Measurements from ENCODE around the gene GUCD1. TPM values are rescaled to one million over a fixed set of nuclear protein-coding genes. Genes with fewer than 3 reads are reported as not detected.

GUCD1 gene
- total and polyA plus RNA-seq, 2 of the 13 experiments (the other 11 are each of a cell fraction or from before 2014, with no cell fraction given) = 128 to 245 TPM

DNA sequence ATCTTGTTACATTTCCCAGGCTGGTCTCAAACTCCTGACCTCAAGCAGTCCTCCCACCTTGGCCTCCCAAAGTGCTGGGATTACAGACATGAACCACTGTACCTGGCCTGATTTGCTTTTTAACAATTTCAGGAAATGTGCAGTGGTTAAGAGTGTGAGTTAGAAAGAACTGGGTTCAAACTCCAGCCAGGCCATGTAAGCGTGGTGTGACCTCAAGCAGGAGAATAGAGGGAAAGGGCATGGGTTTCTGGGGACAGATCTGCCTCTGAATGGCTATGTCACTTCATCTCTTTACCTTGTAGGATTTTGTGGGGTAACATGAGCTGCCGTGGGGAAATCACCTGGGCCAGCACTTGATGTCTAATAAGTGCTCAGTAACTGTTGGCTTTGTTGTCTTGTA is 10.1 kb upstream of the GUCD1 start:
- no peak overlapping the region for H3K4me3 ChIP-seq (replicated peaks in 1 of 3; ENCODE audit: insufficient read depth in 1 of 3, low read depth in 2 of 3, low read length in 3 of 3)
- 76% methylated on average over 2 of the region's 2 CpGs for WGBS (ENCODE audit: low lambda C conversion rate)
- H3K9ac ChIP-seq (ENCODE audit: insufficient read depth, low read depth, low read length) = peak overlapping the region; percentile 19
- DNase-seq (ENCODE audit: low spot score) = no peak
- ATAC-seq = peak; percentile 25
- no peaks in the 10 kb centered on the region for H3K27me3 ChIP-seq (ENCODE audit: control insufficient read depth in 1 of 2, insufficient read depth in 2 of 2, low read length in 2 of 2)
- H3K9me3 ChIP-seq (ENCODE audit: low read length) = no peaks in the 10 kb centered on the region
- BruUV-seq (replicated peaks) = no TSS peak
- peaks cover 77% of the 10 kb centered on the region for H3K79me2 ChIP-seq (ENCODE audit: insufficient read depth, low read length)
- H3K4me1 ChIP-seq (ENCODE audit: insufficient read depth, low read length) = peaks cover 87% of the 10 kb centered on the region
- peak overlapping the region; percentile 64 for H3K4me2 ChIP-seq (ENCODE audit: low read depth, low read length)
- H4K20me1 ChIP-seq (ENCODE audit: insufficient read depth, low read length) = peaks cover 17% of the 10 kb centered on the region; the same call in 1 of the 2 replicates
- H3K27ac ChIP-seq (ENCODE audit: extremely low read length, insufficient read depth, low read length) = peak overlapping the region; percentile 74
- CTCF ChIA-PET (ENCODE audit: low intra/inter-chr PET ratio, low total read pairs) = no interaction called here
- POLR2A ChIA-PET = interaction anchor here (1.5 to 4.1 kb wide), 4 partner anchors 8 to 15 kb away, joined by 7 to 43 read pairs (median 30); partner anchors contain the start of genes GUCD1 and SNRPD3
- no peak for FAIRE-seq
- H3K36me3 ChIP-seq (replicated peaks in 1 of 2; ENCODE audit: control insufficient read depth in 1 of 2, insufficient read depth in 2 of 2, low read length in 2 of 2) = peaks cover 31 to 64% of the 10 kb centered on the region in 2 experiments
- no peak overlapping the region for H2AFZ ChIP-seq (ENCODE audit: low read length)
- intact Hi-C loops (cut with micrococcal nuclease; ENCODE audit: unreplicated experiment) (loop anchor here (2.0 kb wide), 1 partner anchor 14 kb away; no protein-coding TSS in a partner anchor), in situ Hi-C loops (cut with HindIII; ENCODE audit: extremely low pct_ligation_motif_present, low pct_unique_long_range_greater_than_20kb) (no loop called here)
- 0 out of 2 replicates have a peak, but pooled peaks have one; percentile 26 for TF ChIP-seq PPARG (CRISPR knock-in tag; conservative IDR thresholded peaks at IDR 0.05)
- TF ChIP-seq, protein P1, sequence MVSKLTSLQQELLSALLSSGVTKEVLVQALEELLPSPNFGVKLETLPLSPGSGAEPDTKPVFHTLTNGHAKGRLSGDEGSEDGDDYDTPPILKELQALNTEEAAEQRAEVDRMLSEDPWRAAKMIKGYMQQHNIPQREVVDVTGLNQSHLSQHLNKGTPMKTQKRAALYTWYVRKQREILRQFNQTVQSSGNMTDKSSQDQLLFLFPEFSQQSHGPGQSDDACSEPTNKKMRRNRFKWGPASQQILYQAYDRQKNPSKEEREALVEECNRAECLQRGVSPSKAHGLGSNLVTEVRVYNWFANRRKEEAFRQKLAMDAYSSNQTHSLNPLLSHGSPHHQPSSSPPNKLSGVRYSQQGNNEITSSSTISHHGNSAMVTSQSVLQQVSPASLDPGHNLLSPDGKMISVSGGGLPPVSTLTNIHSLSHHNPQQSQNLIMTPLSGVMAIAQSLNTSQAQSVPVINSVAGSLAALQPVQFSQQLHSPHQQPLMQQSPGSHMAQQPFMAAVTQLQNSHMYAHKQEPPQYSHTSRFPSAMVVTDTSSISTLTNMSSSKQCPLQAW (CRISPR knock-in tag; IDR thresholded peaks at IDR 0.05) = 0 out of 2 replicates have a peak, but pooled peaks have one; percentile 27
- no peak for TF ChIP-seq ZNF816 (CRISPR knock-in tag; IDR thresholded peaks at IDR 0.05; ENCODE audit: borderline replicate concordance)
- 0 out of 2 replicates have a peak, but pooled peaks have one; percentile 4 for TF ChIP-seq ZNF292 (CRISPR knock-in tag; IDR thresholded peaks at IDR 0.05; ENCODE audit: borderline replicate concordance, low read depth)
- TF ChIP-seq RBM22 (optimal IDR thresholded peaks at IDR 0.05; ENCODE audit: low read length) = peak; percentile 31
- 0 out of 2 replicates have a peak, but pooled peaks have one; percentile 4 for TF ChIP-seq ZNF501 (CRISPR knock-in tag; IDR thresholded peaks at IDR 0.05)
- TF ChIP-seq ZNF121 (CRISPR knock-in tag; IDR thresholded peaks at IDR 0.05) = peak; percentile 12; the same call in 1 of the 2 replicates
- TF ChIP-seq, protein P2, sequence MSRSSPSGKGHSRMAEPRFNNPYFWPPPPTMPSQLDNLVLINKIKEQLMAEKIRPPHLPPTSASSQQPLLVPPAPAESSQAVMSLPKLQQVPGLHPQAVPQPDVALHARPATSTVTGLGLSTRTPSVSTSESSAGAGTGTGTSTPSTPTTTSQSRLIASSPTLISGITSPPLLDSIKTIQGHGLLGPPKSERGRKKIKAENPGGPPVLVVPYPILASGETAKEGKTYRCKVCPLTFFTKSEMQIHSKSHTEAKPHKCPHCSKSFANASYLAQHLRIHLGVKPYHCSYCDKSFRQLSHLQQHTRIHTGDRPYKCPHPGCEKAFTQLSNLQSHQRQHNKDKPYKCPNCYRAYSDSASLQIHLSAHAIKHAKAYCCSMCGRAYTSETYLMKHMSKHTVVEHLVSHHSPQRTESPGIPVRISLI (CRISPR knock-in tag; IDR thresholded peaks at IDR 0.05; ENCODE audit: borderline replicate concordance) = peak; percentile 43; the same call in 1 of the 2 replicates
- no peak for TF ChIP-seq MBD4 (IDR thresholded peaks at IDR 0.05; ENCODE audit: borderline replicate concordance, low read length)
- TF ChIP-seq BCL6 (CRISPR knock-in tag; IDR thresholded peaks at IDR 0.05) = peak; percentile 47; the same call in 1 of the 2 replicates
- peak; percentile 47; the same call in 1 of the 2 replicates for TF ChIP-seq RXRB (CRISPR knock-in tag; IDR thresholded peaks at IDR 0.05; ENCODE audit: borderline replicate concordance)
- TF ChIP-seq, protein P3, sequence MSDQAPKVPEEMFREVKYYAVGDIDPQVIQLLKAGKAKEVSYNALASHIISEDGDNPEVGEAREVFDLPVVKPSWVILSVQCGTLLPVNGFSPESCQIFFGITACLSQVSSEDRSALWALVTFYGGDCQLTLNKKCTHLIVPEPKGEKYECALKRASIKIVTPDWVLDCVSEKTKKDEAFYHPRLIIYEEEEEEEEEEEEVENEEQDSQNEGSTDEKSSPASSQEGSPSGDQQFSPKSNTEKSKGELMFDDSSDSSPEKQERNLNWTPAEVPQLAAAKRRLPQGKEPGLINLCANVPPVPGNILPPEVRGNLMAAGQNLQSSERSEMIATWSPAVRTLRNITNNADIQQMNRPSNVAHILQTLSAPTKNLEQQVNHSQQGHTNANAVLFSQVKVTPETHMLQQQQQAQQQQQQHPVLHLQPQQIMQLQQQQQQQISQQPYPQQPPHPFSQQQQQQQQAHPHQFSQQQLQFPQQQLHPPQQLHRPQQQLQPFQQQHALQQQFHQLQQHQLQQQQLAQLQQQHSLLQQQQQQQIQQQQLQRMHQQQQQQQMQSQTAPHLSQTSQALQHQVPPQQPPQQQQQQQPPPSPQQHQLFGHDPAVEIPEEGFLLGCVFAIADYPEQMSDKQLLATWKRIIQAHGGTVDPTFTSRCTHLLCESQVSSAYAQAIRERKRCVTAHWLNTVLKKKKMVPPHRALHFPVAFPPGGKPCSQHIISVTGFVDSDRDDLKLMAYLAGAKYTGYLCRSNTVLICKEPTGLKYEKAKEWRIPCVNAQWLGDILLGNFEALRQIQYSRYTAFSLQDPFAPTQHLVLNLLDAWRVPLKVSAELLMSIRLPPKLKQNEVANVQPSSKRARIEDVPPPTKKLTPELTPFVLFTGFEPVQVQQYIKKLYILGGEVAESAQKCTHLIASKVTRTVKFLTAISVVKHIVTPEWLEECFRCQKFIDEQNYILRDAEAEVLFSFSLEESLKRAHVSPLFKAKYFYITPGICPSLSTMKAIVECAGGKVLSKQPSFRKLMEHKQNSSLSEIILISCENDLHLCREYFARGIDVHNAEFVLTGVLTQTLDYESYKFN (CRISPR knock-in tag; conservative IDR thresholded peaks at IDR 0.05) = no peak
- TF ChIP-seq ARNT2 (CRISPR knock-in tag; IDR thresholded peaks at IDR 0.05; ENCODE audit: low read depth) = 0 out of 2 replicates have a peak, but pooled peaks have one; percentile 28
- 0 out of 2 replicates have a peak, but pooled peaks have one; percentile 48 for TF ChIP-seq ZMYM2 (CRISPR knock-in tag; IDR thresholded peaks at IDR 0.05)
- peak; percentile 78 for TF ChIP-seq ZNF770 (CRISPR knock-in tag; IDR thresholded peaks at IDR 0.05)
- no peak for TF ChIP-seq ZFAT (CRISPR knock-in tag; conservative IDR thresholded peaks at IDR 0.05)
